CD8-positive, alpha-beta memory T cell (primary cell): ENCODE measurements around the gene TC2N. TPM values are rescaled to one million over a fixed set of nuclear protein-coding genes. Genes with fewer than 3 reads are reported as not detected.
A peak's percentile ranks its signal among the peaks of the same experiment; 100 is the strongest.
"Not testable (repeated sequence)": the region's sequence is repeated elsewhere in the genome, so short reads cannot be mapped to it uniquely, and the experiment has no call there.

Source experiments
- CTCF ChIA-PET: fragments of 350-600 bp; sonication (Branson Sonifier 250); formaldehyde crosslinking; loops from one replicate; lab custom pipeline; 2021; ENCODE audit warnings: antibody characterized with exemption; lab: Charles Lee
- POLR2A ChIA-PET: fragments of 350-600 bp; sonication (Branson Sonifier 250); formaldehyde crosslinking; loops from one replicate; lab custom pipeline; 2021; ENCODE audit warnings: antibody characterized with exemption; lab: Charles Lee
- DNase-seq, 5 donors: peaks; one replicate each; pipeline versions ENCODE4 v3.0.0 to v3.0.0-alpha.2; 2020 to 2022; ENCODE audit warnings: mixed read lengths in 1 of 5
- H3K27ac ChIP-seq: one replicate; pipeline ENCODE4 v1.7.0; 2013; ENCODE audit warnings: low read depth, mild to moderate bottlenecking, low read length, moderate library complexity
- H3K27me3 ChIP-seq: 2 replicates; pipeline ENCODE4 v1.7.0; 2013; ENCODE audit warnings: low read length, mild to moderate bottlenecking; ENCODE audit not compliant: insufficient read depth, poor library complexity, severe bottlenecking
- H3K36me3 ChIP-seq: 2 replicates; pipeline ENCODE4 v1.7.0; 2013; ENCODE audit warnings: mild to moderate bottlenecking, low read length, moderate library complexity; ENCODE audit not compliant: insufficient read depth
- H3K4me1 ChIP-seq: 2 replicates; pipeline ENCODE4 v1.7.0; 2013; ENCODE audit warnings: mild to moderate bottlenecking, low read length, moderate library complexity; ENCODE audit not compliant: insufficient read depth
- H3K4me3 ChIP-seq: 2 replicates; pipeline ENCODE4 v1.7.0; 2013; ENCODE audit warnings: mild to moderate bottlenecking, low read length
- H3K9me3 ChIP-seq: 2 replicates; pipeline ENCODE4 v1.7.0; 2013; ENCODE audit warnings: mild to moderate bottlenecking, low read length
- H3K27ac Mint-ChIP-seq, 8 donors: one replicate each; pipeline ENCODE4 v1.8.0; 2020 to 2021; ENCODE audit warnings: mixed read lengths in 8 of 8, mild to moderate bottlenecking in 6 of 8, inconsistent platforms in 3 of 8, moderate library complexity in 3 of 8
- H3K27me3 Mint-ChIP-seq, 2 donors: one replicate each; pipeline ENCODE4 v1.8.0; 2020 to 2021; ENCODE audit warnings: mixed read lengths in 2 of 2, mild to moderate bottlenecking in 1 of 2, moderate library complexity in 1 of 2
- H3K36me3 Mint-ChIP-seq, 3 donors: one replicate each; pipeline ENCODE4 v1.8.0; 2020 to 2021; ENCODE audit warnings: mixed read lengths in 3 of 3, inconsistent platforms in 1 of 3, mild to moderate bottlenecking in 1 of 3
- H3K4me1 Mint-ChIP-seq, 3 donors: one replicate each; pipeline ENCODE4 v1.8.0; 2020 to 2021; ENCODE audit warnings: mixed read lengths in 3 of 3, inconsistent platforms in 1 of 3, mild to moderate bottlenecking in 1 of 3
- H3K4me3 Mint-ChIP-seq, 7 donors: one replicate each; pipeline ENCODE4 v1.8.0; 2020 to 2021; ENCODE audit warnings: mixed read lengths in 7 of 7, mild to moderate bottlenecking in 6 of 7, moderate library complexity in 4 of 7, inconsistent platforms in 2 of 7
- H3K9me3 Mint-ChIP-seq, 5 donors: one replicate each; pipeline ENCODE4 v1.8.0; 2020 to 2022; ENCODE audit warnings: mixed read lengths in 5 of 5, mild to moderate bottlenecking in 3 of 5, moderate library complexity in 2 of 5, inconsistent platforms in 1 of 5
- polyA plus RNA-seq: library from polyadenylated mRNA; unstranded; fragments of 300-500 nt; fragmentation: Illumina TruSeq; gene quantifications from one replicate; pipeline ENCODE4 v1.2.3, GENCODE V29; 2021
- total RNA-seq, 2 experiments: library from RNA; stranded (reverse); gene quantifications; one replicate each; pipeline ENCODE4 v1.2.3, GENCODE V29; 2021

Gene TC2N
- total and polyA plus RNA-seq, 3 experiments from 2014 or later: 43.1 to 228 (median 45.2) TPM

DNA sequence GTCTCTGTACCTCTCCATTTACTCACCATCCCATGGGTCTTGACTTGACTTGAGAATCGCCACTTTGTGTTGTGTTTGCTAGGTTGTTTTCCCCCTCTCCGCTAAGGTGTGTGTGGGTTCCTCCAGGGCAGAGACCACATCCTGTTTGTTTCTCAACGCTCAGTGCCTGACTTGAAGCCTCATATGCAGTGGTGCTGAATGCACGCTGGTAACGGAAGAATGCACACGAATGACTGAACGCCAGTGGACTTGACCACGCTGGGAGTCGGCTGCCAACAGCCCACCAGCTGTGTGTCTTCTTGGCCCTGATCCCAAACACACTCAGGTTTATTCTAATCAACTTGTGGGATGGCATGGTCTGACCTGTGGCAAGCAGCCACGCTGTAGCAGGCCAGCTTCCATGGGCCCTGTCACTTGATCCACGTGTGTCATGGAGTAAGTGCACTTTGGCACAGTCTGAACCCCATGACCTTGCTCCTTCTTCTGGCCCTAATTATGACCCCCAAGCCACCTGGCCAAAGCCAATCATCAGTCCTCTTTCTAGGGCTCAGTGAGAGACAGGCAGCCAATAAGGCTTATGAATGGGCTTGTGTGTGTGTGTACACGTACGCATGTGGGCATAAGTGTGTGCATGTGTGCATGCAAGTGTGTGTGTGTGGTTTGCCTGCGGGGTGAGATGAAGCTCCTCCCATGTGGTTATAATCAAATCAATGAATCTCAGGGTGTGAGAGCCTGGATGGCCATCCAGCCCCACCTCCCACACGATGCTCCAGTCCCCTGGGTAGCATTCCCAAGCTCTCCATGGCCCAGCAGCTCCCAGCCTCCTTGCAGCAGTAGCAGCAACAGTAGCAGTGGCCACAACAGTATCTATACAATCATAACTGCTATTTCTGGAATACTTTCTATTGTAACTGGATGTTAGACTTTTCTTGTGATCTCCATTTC lies 6.4 kb upstream of the TC2N start:
- H3K27me3 ChIP-seq: no peaks in the 10 kb centered on the region
- Mint-ChIP-seq H3K4me3 (peak overlapping the region; percentile 69 to 91 (median 80)), H3K4me1 (peaks cover 88 to 100% (median 100%) of the 10 kb centered on the region in 3 donors), H3K36me3 (peaks cover 0 to 2% (median 1%) of the 10 kb centered on the region in 3 donors), H3K9me3 (no peaks in the 10 kb centered on the region), H3K27me3 (peaks cover 0 to 2% of the 10 kb centered on the region in 2 donors), H3K27ac (peak overlapping the region; percentile 80 to 100 (median 98))
- peak; percentile 64 to 91 (median 89) for DNase-seq
- no peaks in the 10 kb centered on the region for H3K9me3 ChIP-seq
- CTCF ChIA-PET: interaction anchor here (1.3 to 2.4 kb wide), 5 partner anchors 11 to 72 kb away, joined by 4 to 11 read pairs (median 9); no protein-coding TSS in a partner anchor
- peaks cover 90% of the 10 kb centered on the region for H3K4me1 ChIP-seq
- H3K4me3 ChIP-seq: peak overlapping the region; percentile 85
- H3K36me3 ChIP-seq: no peaks in the 10 kb centered on the region
- peak overlapping the region; percentile 68 for H3K27ac ChIP-seq
- POLR2A ChIA-PET: interaction anchor here (0.6 to 3.3 kb wide), 8 partner anchors 9 to 38 kb away, joined by 3 to 22 read pairs (median 3); no protein-coding TSS in a partner anchor

DNA sequence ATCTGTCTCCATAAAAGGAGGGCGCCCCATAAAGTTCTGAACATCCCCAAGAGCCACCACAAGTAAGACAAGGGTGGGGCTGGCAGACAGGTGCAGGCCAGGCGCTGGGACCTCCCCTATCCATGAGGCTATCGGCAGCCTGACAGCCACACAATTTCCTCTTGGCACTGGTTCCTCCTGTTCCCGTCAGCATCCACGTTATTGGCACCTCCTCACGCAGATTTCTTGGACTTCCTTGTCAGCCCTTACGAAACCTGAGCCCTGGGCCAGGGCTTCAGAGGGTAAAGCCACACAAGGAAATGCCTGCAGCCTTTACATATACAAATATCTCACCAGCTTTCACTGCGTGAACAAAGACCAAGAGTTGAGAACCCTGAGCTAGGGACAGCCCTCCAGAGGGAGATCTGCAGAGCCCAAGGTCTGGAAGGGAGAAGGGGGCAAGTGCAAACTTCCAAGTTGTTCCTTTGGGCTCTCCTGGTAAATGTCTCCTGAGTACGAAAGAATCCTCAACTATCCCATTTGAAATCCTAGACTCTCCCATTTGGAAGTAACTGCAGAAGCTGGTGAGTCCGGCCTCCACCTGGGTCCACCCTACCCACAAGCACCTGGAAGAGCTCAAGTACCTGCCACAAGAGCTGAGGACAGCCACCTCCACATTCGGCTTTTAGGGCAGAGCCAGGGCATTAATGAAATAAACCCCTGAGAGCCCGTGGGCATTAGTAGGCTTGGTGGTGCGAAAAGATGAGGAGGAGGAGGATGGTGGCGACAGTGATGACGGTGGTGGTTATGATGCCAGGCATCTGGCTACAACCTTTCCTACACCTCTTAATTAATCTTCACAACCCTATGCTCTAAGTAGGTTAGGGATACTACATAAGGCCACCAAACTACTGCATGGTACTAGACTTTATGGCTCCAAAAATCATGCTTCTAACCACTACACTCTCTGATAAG lies 5.5 kb upstream of the TC2N start:
- ChIA-PET POLR2A (interaction anchor here (0.9 to 3.3 kb wide), 6 partner anchors 9 to 37 kb away, joined by 3 to 22 read pairs (median 4); no protein-coding TSS in a partner anchor), CTCF (interaction anchor here (1.2 to 2.4 kb wide), 8 partner anchors 9 to 73 kb away, joined by 3 to 11 read pairs (median 6); no protein-coding TSS in a partner anchor)
- Histone ChIP-seq H3K9me3 (no peaks in the 10 kb centered on the region), H3K36me3 (no peaks in the 10 kb centered on the region), H3K4me3 (peak overlapping the region; percentile 85), H3K4me1 (peaks cover 98% of the 10 kb centered on the region), H3K27me3 (no peaks in the 10 kb centered on the region), H3K27ac (peak overlapping the region; percentile 68)
- peaks cover 0 to 2% of the 10 kb centered on the region in 2 donors for H3K27me3 Mint-ChIP-seq
- H3K9me3 Mint-ChIP-seq: no peaks in the 10 kb centered on the region
- peak overlapping the region; percentile 69 to 91 (median 80) for H3K4me3 Mint-ChIP-seq
- peaks cover 0 to 2% (median 1%) of the 10 kb centered on the region in 3 donors for H3K36me3 Mint-ChIP-seq
- H3K4me1 Mint-ChIP-seq: peaks cover 90 to 100% (median 100%) of the 10 kb centered on the region in 3 donors
- peak overlapping the region; percentile 80 to 100 (median 98) for H3K27ac Mint-ChIP-seq
- DNase-seq: peak; percentile 53 to 83 (median 76)

- peaks cover 93 to 100% (median 98%) of the 10 kb centered on the region in 3 donors for H3K4me1 Mint-ChIP-seq
- POLR2A ChIA-PET: interaction anchor here (0.9 to 3.3 kb wide), 4 partner anchors 8 to 250 kb away, joined by 4 to 22 read pairs (median 11); partner anchors contain the start of genes CPSF2 and NDUFB1
- no peaks in the 10 kb centered on the region for H3K9me3 ChIP-seq
- H3K4me3 ChIP-seq: peak overlapping the region; percentile 85
- CTCF ChIA-PET: interaction anchor here (1.2 to 2.4 kb wide), 7 partner anchors 9 to 40 kb away, joined by 3 to 11 read pairs (median 7); no protein-coding TSS in a partner anchor
- no peaks in the 10 kb centered on the region for H3K27me3 ChIP-seq
- peak overlapping the region; percentile 80 to 100 (median 98) for H3K27ac Mint-ChIP-seq
- peak in 3 of 5 donors; percentile 38 to 56 (median 46) for DNase-seq
- H3K9me3 Mint-ChIP-seq: no peaks in the 10 kb centered on the region
- H3K27me3 Mint-ChIP-seq: peaks cover 0 to 2% of the 10 kb centered on the region in 2 donors
- H3K36me3 Mint-ChIP-seq: peaks cover 0 to 7% (median 1%) of the 10 kb centered on the region in 3 donors
- peak overlapping the region; percentile 69 to 91 (median 80) for H3K4me3 Mint-ChIP-seq
- H3K27ac ChIP-seq: peak overlapping the region; percentile 68
- H3K4me1 ChIP-seq: peaks cover 94% of the 10 kb centered on the region
- no peaks in the 10 kb centered on the region for H3K36me3 ChIP-seq
These were observed 4.7 kb upstream of the TC2N start for GRCh38 chr14:91872011-91872501.

DNA sequence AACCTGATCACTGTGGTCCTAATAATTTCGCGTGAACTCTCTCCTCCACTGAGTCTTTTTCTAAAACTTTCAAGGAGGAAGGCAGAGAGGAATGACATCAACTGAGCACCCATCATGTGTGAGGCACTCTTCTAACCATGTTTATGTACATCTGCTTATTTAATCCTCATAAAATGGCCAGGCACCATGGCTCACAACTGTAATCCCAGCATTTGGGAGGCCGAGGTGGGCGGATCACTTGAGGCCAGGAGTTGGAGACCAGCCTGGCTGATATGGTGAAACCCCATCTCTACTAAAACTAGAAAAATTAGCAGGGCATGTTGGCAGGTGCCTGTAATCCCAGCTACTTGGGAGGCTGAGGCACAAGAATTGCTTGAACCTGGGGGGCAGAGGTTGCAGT lies 4.1 kb upstream of the TC2N start:
- Mint-ChIP-seq H3K4me1 (peaks cover 89 to 93% (median 92%) of the 10 kb centered on the region in 3 donors), H3K27ac (peak overlapping the region; percentile 80 to 100 (median 98)), H3K36me3 (peaks cover 0 to 14% (median 1%) of the 10 kb centered on the region in 3 donors), H3K4me3 (peak overlapping the region in 6 of 7 donors; percentile 69 to 91 (median 82))
- Histone ChIP-seq H3K4me3 (peak overlapping the region; percentile 85), H3K4me1 (peaks cover 87% of the 10 kb centered on the region)
- H3K27ac ChIP-seq, H3K9me3 ChIP-seq, H3K9me3 Mint-ChIP-seq, H3K27me3 ChIP-seq, H3K36me3 ChIP-seq, H3K27me3 Mint-ChIP-seq, DNase-seq: not testable (repeated sequence)
- ChIA-PET CTCF (interaction anchor here (1.6 to 2.4 kb wide), 5 partner anchors 12 to 40 kb away, joined by 5 to 11 read pairs (median 9); no protein-coding TSS in a partner anchor), POLR2A (interaction anchor here (0.9 to 3.3 kb wide), 3 partner anchors 8 to 250 kb away, joined by 4 to 22 read pairs (median 18); partner anchors contain the start of genes CPSF2 and NDUFB1)

GRCh38 chr14:91870890-91871289 lies 3.6 kb upstream of the TC2N start:
- H3K27me3 ChIP-seq: no peaks in the 10 kb centered on the region
- ChIA-PET CTCF (interaction anchor here (2.3 kb wide), 1 partner anchor 22 kb away, joined by 7 read pairs; no protein-coding TSS in a partner anchor), POLR2A (no interaction called here)
- no peaks in the 10 kb centered on the region for H3K36me3 ChIP-seq
- peaks cover 1 to 19% (median 2%) of the 10 kb centered on the region in 3 donors for H3K36me3 Mint-ChIP-seq
- peak overlapping the region; percentile 97 to 100 (median 98) for H3K27ac Mint-ChIP-seq
- H3K4me3 Mint-ChIP-seq: peak overlapping the region; percentile 43 to 92 (median 84)
- H3K27ac ChIP-seq: peak overlapping the region; percentile 69
- no peaks in the 10 kb centered on the region for H3K9me3 Mint-ChIP-seq
- peaks cover 84 to 88% (median 88%) of the 10 kb centered on the region in 3 donors for H3K4me1 Mint-ChIP-seq
- H3K9me3 ChIP-seq: no peaks in the 10 kb centered on the region
- H3K4me1 ChIP-seq: peaks cover 82% of the 10 kb centered on the region
- DNase-seq: no peak
- peaks cover 0 to 2% of the 10 kb centered on the region in 2 donors for H3K27me3 Mint-ChIP-seq
- peak overlapping the region; percentile 48 for H3K4me3 ChIP-seq

DNA sequence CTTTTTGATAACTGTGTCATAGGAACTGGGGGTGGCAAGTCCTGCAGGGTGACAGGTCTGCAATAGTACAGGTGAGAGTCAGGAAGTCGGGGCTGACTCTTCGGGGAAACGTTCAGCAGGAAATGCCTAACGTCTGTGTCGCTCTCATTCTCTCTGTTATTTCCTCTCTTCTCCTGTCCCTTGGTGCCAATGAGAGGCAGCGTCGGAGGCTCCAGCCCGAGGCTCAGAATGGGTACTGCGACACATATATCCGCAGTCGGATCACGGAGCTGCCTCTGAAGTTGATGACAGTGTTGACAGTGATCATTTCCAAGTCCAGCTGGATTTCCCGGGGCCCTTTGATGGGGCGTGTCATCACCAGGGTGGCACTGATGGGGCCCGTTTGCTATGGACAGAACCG lies 2.7 kb upstream of the TC2N start:
- Mint-ChIP-seq H3K4me1 (peaks cover 76 to 83% (median 82%) of the 10 kb centered on the region in 3 donors), H3K4me3 (peak overlapping the region; percentile 79 to 92 (median 84)), H3K27me3 (peaks cover 0 to 2% of the 10 kb centered on the region in 2 donors), H3K27ac (peak overlapping the region; percentile 97 to 100 (median 98)), H3K36me3 (peaks cover 3 to 25% (median 6%) of the 10 kb centered on the region in 3 donors), H3K9me3 (no peaks in the 10 kb centered on the region)
- peak; percentile 57 to 83 (median 81) for DNase-seq
- H3K36me3 ChIP-seq: no peaks in the 10 kb centered on the region
- peak overlapping the region; percentile 69 for H3K27ac ChIP-seq
- no peaks in the 10 kb centered on the region for H3K27me3 ChIP-seq
- peaks cover 74% of the 10 kb centered on the region for H3K4me1 ChIP-seq
- peak overlapping the region; percentile 48 for H3K4me3 ChIP-seq
- H3K9me3 ChIP-seq: no peaks in the 10 kb centered on the region
- ChIA-PET POLR2A (interaction anchor here (1.0 to 1.5 kb wide), 2 partner anchors 12 to 170 kb away, joined by 3 read pairs; no protein-coding TSS in a partner anchor), CTCF (no interaction called here)
